Globus pallidus (tissue), 1 donor: ENCODE measurements around the gene TK2.
A peak's percentile ranks its signal among the peaks of the same experiment; 100 is the strongest.
"Not testable (repeated sequence)": the region's sequence is repeated elsewhere in the genome, so short reads cannot be mapped to it uniquely, and the experiment has no call there.

Source experiments
- DNase-seq: peaks from one replicate; pipeline ENCODE4 v3.0.0-alpha.2; 2015; ENCODE audit warnings: low spot score

TK2 gene

GRCh38 chr16:66572356-66572755 lies 22.4 kb upstream of the TK2 start:
- DNase-seq, result no peak

- no peak for DNase-seq
Measured at GRCh38 chr16:66569827-66570405, 20.0 kb upstream of the TK2 start.

GRCh38 chr16:66569131-66569530 lies 19.2 kb upstream of the TK2 start:
- no peak for DNase-seq

- DNase-seq, result no peak
Measured at GRCh38 chr16:66568355-66568754, 18.4 kb upstream of the TK2 start.

- DNase-seq, result not testable (repeated sequence)
Measured at GRCh38 chr16:66567270-66567669, 17.3 kb upstream of the TK2 start.

GRCh38 chr16:66566051-66566901 lies 16.4 kb upstream of the TK2 start, which contains the start of gene CMTM1:
Gene CMTM1 (plus strand): TSS chr16:66566439. CDS start chr16:66566514, 75 bp downstream.
- no peak for DNase-seq

- DNase-seq, result no peak
Measured at GRCh38 chr16:66563574-66564334, 13.8 kb upstream of the TK2 start.

GRCh38 chr16:66562986-66563385 lies 13.1 kb upstream of the TK2 start:
- DNase-seq, result no peak

GRCh38 chr16:66562409-66562808 lies 12.5 kb upstream of the TK2 start:
- no peak for DNase-seq

GRCh38 chr16:66561381-66562080 lies 11.6 kb upstream of the TK2 start:
- no peak for DNase-seq

- no peak for DNase-seq
Measured at GRCh38 chr16:66560107-66560506, 10.2 kb upstream of the TK2 start.

- DNase-seq, result no peak
Measured at GRCh38 chr16:66554495-66554894, 4.6 kb upstream of the TK2 start.

GRCh38 chr16:66554021-66554420 lies 4.1 kb upstream of the TK2 start:
- no peak for DNase-seq

- peak; percentile 6 for DNase-seq
Measured at GRCh38 chr16:66553223-66553622, 3.3 kb upstream of the TK2 start.

- peak; percentile 88 for DNase-seq
Measured at GRCh38 chr16:66552286-66553177, 2.6 kb upstream of the TK2 start, which contains the start of gene CKLF. Gene CKLF (plus strand): TSS chr16:66552576. CDS start chr16:66552716, 140 bp downstream.

- no peak for DNase-seq
Measured at GRCh38 chr16:66551788-66552285, 1.9 kb upstream of the TK2 start.

- DNase-seq, result peak; percentile 26
Measured at GRCh38 chr16:66551348-66551759, 1.4 kb upstream of the TK2 start.

GRCh38 chr16:66548868-66549267 lies 1.1 kb downstream of the TK2 start:
- DNase-seq, result peak; percentile 6

GRCh38 chr16:66548068-66548467 lies 1.9 kb downstream of the TK2 start:
- DNase-seq, result no peak

GRCh38 chr16:66547101-66547989 lies 2.6 kb downstream of the TK2 start:
- no peak for DNase-seq
